Suprapubic skin (tissue), 3 donors: ENCODE data around the gene PLAC8.

Experiments used
- CTCF ChIP-seq, 2 donors: fragments of 200-600 bp in 1 of 2; fragments of 450-650 bp in 1 of 2; sonication (generic) in 1 of 2; IDR thresholded peaks; one replicate each; pipeline ENCODE4 v1.5.1; 2016 to 2019; ENCODE audit warnings: antibody characterized with exemption in 2 of 2, mild to moderate bottlenecking in 1 of 2, moderate library complexity in 1 of 2
- POLR2A ChIP-seq, 2 donors: fragments of 450-650 bp; IDR thresholded peaks; one replicate each; pipeline ENCODE4 v1.6.1; 2017; ENCODE audit warnings: antibody characterized with exemption in 2 of 2, mild to moderate bottlenecking in 2 of 2, moderate library complexity in 2 of 2

GRCh38 chr4:83054928-83055327 lies 59.6 kb downstream of the PLAC8 start:
- TF ChIP-seq CTCF (IDR thresholded peaks at IDR 0.05) (no peak), POLR2A (IDR thresholded peaks at IDR 0.05) (no peak)
